ENCODE results near the gene CNTLN. TPM values are rescaled to one million over a fixed set of nuclear protein-coding genes. Genes with fewer than 3 reads are reported as not detected.

Gene CNTLN
- total RNA-seq, 1 experiment from 2014 or later: 15.0 TPM

GRCh38 chr9:17117372-17117771 lies 17.5 kb upstream of the CNTLN start:
- no peak for TF ChIP-seq CTCF (conservative IDR thresholded peaks at IDR 0.05)
- H3K27me3 Mint-ChIP-seq (ENCODE audit: low read depth): no peaks in the 10 kb centered on the region
- no peaks in the 10 kb centered on the region for H3K79me1 ChIP-seq (ENCODE audit: insufficient read depth, low read depth, low read length, poor library complexity, severe bottlenecking)
- WGBS (ENCODE audit: extremely low coverage, insufficient read length, low lambda C conversion rate): no CpG with 5 or more reads among the region's 3 CpGs
- H3K18ac ChIP-seq (ENCODE audit: insufficient read length, low read depth, low read length): no peak overlapping the region
- H2BK120ac ChIP-seq (ENCODE audit: low read depth, low read length, poor library complexity, severe bottlenecking): no peak overlapping the region
- H4K20me1 ChIP-seq (ENCODE audit: control insufficient read depth, insufficient read depth, insufficient read length): no peaks in the 10 kb centered on the region
- H4K8ac ChIP-seq (replicated peaks; ENCODE audit: insufficient read length, low read depth, low read length): no peak overlapping the region
- no peaks in the 10 kb centered on the region for H3K23me2 ChIP-seq (ENCODE audit: insufficient read length, low read depth, low read length, poor library complexity, severe bottlenecking)
- H2BK15ac ChIP-seq (ENCODE audit: low read depth, low read length): no peak overlapping the region
- no peak overlapping the region for H2BK5ac ChIP-seq (ENCODE audit: insufficient read length, low read length)
- no peak overlapping the region for H2BK12ac ChIP-seq (ENCODE audit: insufficient read length, low read depth, low read length)
- no peak overlapping the region for H3K56ac ChIP-seq (ENCODE audit: insufficient read length, low read depth, low read length)
- H4K5ac ChIP-seq (ENCODE audit: insufficient read length, low read depth, low read length): no peak overlapping the region
- H3K27ac Mint-ChIP-seq: peak overlapping the region in 1 of 3 experiments; percentile 27; a peak in 1 of 7 replicates
- H3K4me2 ChIP-seq (ENCODE audit: insufficient read depth, insufficient read length, low read length): no peak overlapping the region
- no peaks in the 10 kb centered on the region for H3K79me2 ChIP-seq (ENCODE audit: insufficient read depth, low read length)
- peaks cover 0 to 5% (median 3%) of the 10 kb centered on the region in 3 experiments; a peak in 3 of 7 replicates for H3K36me3 Mint-ChIP-seq (ENCODE audit: insufficient read depth in 1 of 3, low read depth in 3 of 3)
- no peak overlapping the region for H3K4ac ChIP-seq (ENCODE audit: low read depth, low read length)
- H3K14ac ChIP-seq (ENCODE audit: insufficient read depth, low read length): no peak overlapping the region
- H4K91ac ChIP-seq (ENCODE audit: insufficient read length, low read depth, low read length): no peak overlapping the region
- no peaks in the 10 kb centered on the region for H3K27me3 ChIP-seq (ENCODE audit: insufficient read depth, low read length)
- H3K4me3 Mint-ChIP-seq: no peak overlapping the region
- no peaks in the 10 kb centered on the region for H3K4me1 ChIP-seq (ENCODE audit: insufficient read depth, low read length)
- no peak overlapping the region for H2BK20ac ChIP-seq (ENCODE audit: low read depth, low read length, poor library complexity, severe bottlenecking)
- no peaks in the 10 kb centered on the region for H3K9me3 ChIP-seq (ENCODE audit: control insufficient read depth, low read depth, low read length)
- H3K9me3 Mint-ChIP-seq: peaks cover 2 to 3% of the 10 kb centered on the region in 2 experiments; a peak in 1 of 5 replicates
- no peak overlapping the region for H3K27ac ChIP-seq (ENCODE audit: insufficient read length, low read depth, low read length)
- no peak overlapping the region for H3T11ph ChIP-seq (ENCODE audit: low read length)
- no peak overlapping the region for H2AK5ac ChIP-seq (ENCODE audit: insufficient read length, low read length)
- H3K4me1 Mint-ChIP-seq: peaks cover 13 to 21% of the 10 kb centered on the region in 2 experiments
- no peak overlapping the region for H3K23ac ChIP-seq (ENCODE audit: insufficient read length, low read depth, low read length)
- no peak overlapping the region for H3K9ac ChIP-seq (ENCODE audit: extremely low read depth, insufficient read length, low read length)
- no peak for DNase-seq
- no peak overlapping the region for H2AFZ ChIP-seq (ENCODE audit: low read length)
